Left renal cortex interstitium (tissue), 4 donors: ENCODE data around the gene DPM2. TPM values are rescaled to one million over a fixed set of nuclear protein-coding genes. Genes with fewer than 3 reads are reported as not detected.

ENCODE experiments used
- DNase-seq, 4 donors: peaks; one replicate each; pipeline ENCODE4 v3.0.0-alpha.2; 2013; ENCODE audit warnings: low read depth in 4 of 4, low spot score in 2 of 4, missing footprints in 1 of 4
- polyA plus RNA-seq, 4 donors: library from polyadenylated mRNA; unstranded; fragments of 120-200 nt; gene quantifications; one replicate each; pipeline ENCODE4 v1.2.1, GENCODE V29; 2013; ENCODE audit not compliant: insufficient read length in 4 of 4

The DPM2 gene
- polyA plus RNA-seq, 4 donors = 35.4 to 42.3 (median 37.2) TPM

GRCh38 chr9:127973169-127974000 is 35.7 kb upstream of the DPM2 start:
- no peak for DNase-seq

DNA sequence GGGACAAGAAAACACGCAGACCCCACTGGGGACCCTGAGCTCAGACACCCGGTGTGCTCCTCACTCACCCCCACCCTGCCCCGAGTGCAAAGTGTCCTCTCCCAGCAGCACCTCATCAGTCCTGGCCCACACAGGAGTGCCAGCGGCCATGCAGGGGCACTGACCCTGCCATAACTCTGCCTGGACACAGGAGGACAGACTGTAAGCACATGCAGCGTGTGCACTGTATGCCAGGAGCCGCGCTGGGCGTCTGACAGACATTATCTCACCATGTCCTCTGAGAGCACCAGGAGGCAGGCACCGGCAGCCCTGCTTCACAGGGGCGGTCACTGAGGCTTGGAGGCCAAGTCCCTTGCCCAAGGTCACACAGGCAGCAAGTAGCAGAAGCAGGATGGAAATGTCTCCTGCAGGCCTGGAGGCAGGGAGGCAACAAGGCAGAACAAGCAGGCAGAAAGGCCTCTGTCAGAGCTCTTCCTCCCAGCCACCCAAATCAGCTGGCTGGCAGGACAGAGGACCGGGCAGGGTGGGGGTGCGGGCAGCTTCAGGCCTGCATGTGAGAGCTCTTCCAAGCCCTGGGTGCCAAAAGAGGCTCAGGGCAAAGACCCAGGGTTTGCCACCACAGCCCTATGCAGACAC is 34.7 kb upstream of the DPM2 start:
- no peak for DNase-seq

GRCh38 chr9:127971357-127972235 is 33.9 kb upstream of the DPM2 start:
- no peak for DNase-seq

- DNase-seq = no peak
Observed at GRCh38 chr9:127970401-127971313, 33.0 kb upstream of the DPM2 start.

DNA sequence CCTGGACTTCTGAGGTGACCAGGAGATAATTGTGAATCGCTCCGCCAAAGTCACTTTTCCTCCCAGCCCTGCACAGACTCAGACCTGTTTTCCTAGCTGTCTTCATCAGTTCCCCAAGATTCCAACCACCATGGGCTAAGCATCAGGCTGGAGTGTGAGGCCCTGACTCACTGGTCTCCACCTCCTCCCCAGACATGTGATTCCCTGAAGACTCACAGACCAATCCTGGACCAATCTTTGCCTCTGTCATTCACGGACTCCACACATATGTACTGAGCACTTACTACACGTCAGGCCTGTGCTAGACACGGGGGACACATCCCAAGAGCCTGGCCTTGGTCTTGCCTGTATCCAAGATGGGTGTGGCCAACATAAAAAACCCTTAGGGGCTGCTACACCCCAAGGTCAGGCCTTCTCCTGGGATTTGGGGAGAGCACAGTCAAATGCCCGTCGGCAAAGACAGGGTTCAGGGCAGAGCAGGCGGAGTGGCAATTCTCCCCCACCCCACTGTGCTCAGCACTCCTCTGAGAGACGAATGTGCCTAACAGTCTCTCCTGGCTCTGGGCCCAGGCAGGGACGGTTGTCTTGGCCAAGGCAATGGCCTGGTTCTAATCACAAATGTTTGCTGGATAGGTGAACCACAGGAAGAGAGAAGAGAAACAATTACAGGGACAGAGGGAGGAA is 31.2 kb upstream of the DPM2 start:
- DNase-seq = no peak

GRCh38 chr9:127968042-127968441 is 30.4 kb upstream of the DPM2 start:
- no peak for DNase-seq

DNA sequence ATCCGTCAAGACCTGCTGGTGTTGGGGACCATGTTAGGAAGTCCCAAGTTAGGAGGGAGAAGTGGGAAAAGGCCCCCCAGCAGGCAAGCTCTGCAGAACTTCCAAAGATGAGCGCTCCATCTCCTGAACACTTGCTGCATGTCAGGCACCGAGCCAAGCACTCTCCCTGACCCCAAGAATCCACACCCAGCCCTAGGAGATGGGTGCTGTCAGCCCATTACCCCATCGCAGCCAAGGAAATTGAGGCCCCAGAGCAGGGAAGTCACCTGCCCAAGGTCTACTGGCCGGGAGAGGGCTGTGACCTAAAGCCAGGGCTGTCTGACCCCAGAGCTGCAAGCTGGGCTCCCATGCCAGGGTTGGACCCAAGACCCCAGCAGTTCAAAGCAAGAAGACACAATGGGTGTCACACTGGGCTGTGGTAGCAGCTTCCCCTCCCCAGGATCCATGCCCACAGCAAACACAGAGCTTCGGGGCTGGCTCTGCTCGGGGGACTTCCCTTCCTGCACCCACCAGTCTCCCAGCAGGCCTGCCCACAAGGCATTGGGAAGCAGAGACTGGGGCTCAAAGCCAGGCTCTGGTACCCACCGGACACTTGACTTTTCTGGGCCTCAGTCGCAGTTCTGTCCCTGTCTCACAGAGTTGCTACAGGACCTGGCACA is 29.6 kb upstream of the DPM2 start:
- DNase-seq = no peak

DNA sequence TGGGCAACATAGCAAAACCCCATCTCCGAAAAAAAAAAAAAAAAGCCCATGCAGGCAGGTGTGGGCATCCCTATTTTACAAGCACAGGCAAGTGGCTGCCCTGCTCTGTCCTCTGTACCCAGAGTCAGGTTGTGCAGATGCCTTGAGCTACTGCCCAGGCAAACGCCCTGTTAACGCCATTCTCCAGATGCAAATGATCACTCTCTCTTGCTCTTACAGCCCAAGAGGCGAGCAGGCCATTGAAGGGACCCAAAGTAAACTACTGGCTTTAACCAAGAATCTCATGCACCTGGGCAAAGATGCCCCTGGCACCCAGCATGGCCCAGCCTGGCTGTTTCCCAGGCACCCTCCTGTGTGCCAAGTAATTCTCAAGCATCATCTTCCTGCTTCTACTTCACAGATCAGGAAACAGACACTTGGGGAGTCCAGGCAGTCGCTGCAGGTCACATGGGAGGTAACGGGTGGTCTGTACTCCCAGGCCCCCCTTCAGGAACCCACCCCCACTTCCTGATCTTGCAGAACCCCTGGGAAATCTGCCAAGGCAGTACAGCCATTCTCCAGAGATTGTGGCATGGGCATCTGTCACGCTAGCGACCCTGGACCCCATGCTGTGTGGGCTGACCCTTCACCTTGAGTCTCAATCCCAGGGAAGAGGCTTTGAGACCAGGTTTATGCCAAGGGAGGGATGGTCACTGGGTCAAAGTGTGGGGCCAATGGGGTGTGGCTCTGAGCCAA is 28.9 kb upstream of the DPM2 start:
- DNase-seq = no peak

GRCh38 chr9:127965953-127966352 is 28.3 kb upstream of the DPM2 start:
- DNase-seq = no peak

DNA sequence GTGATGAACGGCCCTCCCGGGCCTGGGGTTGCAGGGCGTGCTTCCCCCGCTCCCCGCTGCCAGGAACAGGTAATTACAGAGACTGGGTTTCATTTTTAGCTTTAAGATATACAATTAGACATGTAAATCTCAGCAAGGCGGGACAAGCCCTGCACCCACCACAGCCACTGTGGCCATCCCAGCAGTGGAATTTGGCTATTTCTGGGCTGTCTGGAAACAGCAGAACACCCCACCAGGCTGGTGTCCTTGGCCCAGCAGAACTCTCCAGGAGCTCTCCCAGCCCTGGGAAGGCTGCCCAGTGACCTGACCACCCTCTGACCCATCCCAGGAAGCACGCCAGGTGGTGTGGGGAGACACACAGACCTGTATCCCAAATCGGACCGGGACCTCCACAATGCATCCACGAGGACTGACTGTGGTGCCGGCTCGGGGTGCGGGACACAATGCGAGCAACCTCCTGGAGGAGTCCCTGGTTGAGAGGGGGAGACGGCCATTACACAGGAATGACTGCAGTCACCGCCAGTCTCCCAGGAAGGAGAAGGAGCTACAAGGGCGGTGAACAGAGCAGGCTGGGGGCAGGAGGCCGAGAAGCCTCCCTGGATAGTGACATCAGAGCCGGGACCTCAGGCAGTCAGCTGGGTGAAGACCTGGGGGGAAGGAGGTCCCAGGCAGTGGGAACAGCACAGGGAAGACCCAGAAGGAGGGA is 25.9 kb upstream of the DPM2 start:
- DNase-seq = no peak

GRCh38 chr9:127963041-127963358 is 25.3 kb upstream of the DPM2 start:
- no peak for DNase-seq

- no peak for DNase-seq
Observed at GRCh38 chr9:127962278-127962677, 24.6 kb upstream of the DPM2 start.

DNA sequence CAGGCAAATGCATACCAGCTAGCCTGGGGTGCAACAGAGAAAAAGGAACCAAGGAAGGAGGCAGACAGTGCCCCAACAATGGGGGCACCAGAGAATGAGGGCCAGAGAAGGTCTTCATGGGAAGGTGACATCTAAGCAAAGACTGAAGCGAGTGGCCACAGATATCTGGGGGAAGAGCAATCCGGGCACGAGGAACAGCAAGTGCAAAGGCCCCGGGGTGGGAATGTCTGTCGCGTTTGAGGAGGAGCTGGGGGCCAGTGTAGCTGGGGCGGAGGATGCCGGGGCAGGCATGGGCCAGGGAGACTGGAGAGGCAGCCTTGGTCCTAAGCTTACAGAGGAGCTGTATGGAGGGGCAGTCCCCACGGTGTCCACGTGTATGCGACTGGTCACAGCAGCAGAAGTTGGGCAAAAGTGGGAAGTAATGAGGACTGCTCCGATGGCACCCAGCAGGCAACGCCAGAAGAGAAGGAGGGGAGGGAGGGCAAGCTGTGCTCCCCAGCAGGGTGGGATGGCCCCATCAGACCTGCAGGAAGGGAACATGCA is 24.0 kb upstream of the DPM2 start:
- no peak for DNase-seq

DNA sequence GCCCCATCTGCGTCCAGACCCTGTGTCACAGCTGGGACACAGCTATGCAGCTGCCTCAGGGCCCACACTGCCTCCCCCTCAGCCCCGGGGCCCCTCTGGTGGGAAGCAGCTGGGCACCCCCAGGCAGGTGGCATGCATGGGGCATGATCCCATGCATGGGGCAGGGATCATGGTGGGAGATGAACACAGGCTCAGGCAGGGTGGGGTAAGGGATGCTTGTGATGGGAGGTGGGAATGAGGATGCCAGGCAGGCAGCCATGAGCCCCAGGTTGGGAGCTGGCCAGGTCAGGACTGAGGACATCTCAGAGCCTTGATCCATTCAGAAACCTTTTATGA is 23.5 kb upstream of the DPM2 start:
- no peak for DNase-seq

DNA sequence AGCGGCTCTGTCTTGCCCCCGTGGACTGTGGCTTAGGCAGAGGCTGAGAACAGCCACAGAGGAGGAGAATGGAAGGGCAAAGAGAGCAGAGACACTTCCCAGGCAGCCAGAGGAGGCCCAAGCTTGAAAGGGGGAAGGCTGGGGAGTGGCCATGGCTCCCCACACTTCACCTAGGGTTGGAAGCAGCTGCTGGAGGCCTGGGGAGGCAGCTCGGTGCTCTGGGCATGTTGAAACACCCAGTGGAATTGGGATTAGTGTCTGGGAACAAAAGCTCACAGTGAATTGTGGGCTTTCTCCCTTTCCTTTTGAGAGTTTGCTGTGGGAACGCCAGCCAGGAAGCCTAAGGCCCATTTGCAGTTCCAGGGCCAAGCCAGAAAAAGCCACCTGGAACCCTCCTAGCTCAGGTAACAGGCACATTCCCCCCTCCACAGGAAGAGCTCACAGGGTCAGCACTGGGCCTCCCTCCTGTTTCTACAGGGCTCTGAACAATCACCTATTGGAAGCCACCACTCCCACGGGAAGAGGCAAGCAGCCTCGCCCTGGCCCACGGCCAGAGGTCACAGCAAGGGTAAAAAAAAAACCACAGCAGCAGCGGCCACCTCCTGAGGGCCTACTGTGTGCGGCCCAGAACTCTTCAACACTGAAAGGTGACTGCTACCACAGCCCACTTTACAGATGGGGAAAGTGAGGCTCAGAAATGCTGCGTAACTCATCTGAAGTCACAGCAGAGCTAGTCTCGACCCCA is 22.9 kb upstream of the DPM2 start:
- no peak for DNase-seq

- no peak for DNase-seq
Observed at GRCh38 chr9:127959841-127960409, 22.3 kb upstream of the DPM2 start.

DNA sequence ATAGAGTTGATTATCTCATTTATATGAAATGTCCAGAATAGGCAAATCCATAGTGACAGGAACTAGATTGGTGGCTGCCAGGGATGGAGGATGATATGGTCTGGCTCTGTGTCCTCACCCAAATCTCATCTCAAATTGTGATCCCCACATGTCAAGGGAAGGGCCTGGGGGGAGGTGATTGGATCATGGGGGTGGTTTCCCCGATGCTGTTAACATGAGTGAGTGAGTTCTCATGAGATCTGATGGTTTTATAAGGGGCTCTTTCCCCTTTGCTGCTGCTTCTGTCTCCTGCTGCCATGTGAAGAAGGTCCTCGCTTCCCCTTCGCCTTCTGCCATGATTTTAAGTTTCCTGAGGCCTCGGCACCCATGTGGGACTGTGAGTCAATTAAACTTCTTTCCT is 21.7 kb upstream of the DPM2 start:
- no peak for DNase-seq
